OCI-LY1 (cell line): ENCODE measurements around the gene XCL1.

Source experiments
- CTCF ChIP-seq: fragments of 200-600 bp; sonication (generic), shearing (Covaris generic); IDR thresholded peaks from 2 replicates; pipeline ENCODE4 v1.5.1; 2017; ENCODE audit warnings: mild to moderate bottlenecking, antibody characterized with exemption, low read length, moderate library complexity, mixed read lengths
- EZH2 ChIP-seq: fragments of 200-600 bp; sonication (generic), shearing (Covaris generic); IDR thresholded peaks from 2 replicates; pipeline ENCODE4 v1.8.0; 2017; ENCODE audit warnings: borderline replicate concordance, mixed run types, mild to moderate bottlenecking, antibody characterized with exemption, low read length, moderate library complexity, mixed read lengths

DNA sequence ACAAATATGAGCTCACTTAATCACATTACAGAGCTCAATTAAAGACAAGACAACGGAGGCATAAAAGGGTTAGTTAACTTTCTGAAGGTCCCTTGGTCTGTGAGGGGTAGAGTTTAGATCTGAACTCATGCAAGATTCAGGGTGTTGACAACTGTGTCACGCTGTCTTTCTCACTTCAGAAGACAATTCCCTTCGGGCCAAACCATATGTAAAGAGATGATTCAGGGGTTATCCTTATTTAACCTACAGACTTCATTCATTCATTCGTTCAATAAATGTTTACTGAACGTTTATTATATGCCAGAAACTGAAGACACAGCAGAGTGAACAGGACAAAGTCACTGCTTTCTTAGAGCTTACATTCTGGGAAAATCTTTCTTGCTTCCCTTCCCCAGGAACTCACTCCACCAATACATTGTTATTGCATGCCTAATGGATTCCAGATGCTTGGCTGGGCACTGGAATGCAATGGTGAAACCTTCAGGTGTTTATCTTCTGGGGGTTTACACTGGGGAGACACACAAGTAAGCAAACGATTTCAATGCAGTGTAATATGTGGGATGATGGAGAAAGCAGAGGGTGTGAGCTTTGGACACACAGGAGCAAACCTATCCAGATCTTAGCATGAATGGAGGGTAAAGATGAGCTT is 6.4 kb downstream of the XCL1 start:
- no peak for TF ChIP-seq CTCF
- no peak for TF ChIP-seq EZH2
